Measurements from ENCODE around the gene CCL5. TPM values are rescaled to one million over a fixed set of nuclear protein-coding genes. Genes with fewer than 3 reads are reported as not detected.

Gene CCL5
- total and polyA plus RNA-seq, 10 of the 15 experiments (the other 5 are each of a cell fraction or from before 2014, with no cell fraction given), result 45.7 to 186 (median 90.8) TPM

DNA sequence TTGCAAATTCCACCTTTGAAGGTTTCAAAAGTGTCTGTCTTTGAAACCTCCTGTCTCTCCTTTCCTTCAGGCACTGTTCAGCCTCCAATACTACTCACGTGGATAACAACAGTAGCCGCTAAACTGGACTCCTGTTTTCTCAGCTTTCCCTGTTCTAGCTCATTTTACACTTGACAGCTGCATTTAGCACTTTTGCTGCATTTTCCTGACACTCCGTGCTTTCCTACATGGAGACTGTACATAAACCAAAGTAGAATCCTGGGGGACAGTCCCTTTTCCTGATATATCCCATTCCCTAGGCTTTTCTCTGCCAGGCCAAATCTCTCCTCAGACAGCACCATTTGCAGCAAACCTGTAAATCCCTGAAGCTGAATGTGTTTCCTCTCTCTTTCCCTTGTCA is 3.6 kb downstream of the CCL5 start:
- no TSS peak for BruUV-seq (replicated peaks)
- Histone ChIP-seq H3K4me1 (ENCODE audit: control insufficient read depth, insufficient read depth, low read length) (peaks cover 28% of the 10 kb centered on the region), H3K4me2 (ENCODE audit: control insufficient read depth, insufficient read depth) (no peak overlapping the region), H3K36me3 (ENCODE audit: control insufficient read depth in 2 of 2, insufficient read depth in 2 of 2, low read length in 1 of 2) (no peaks in the 10 kb centered on the region), H3K27me3 (replicated peaks in 1 of 2; ENCODE audit: control insufficient read depth in 2 of 2, insufficient read depth in 2 of 2, low read length in 1 of 2) (no peaks in the 10 kb centered on the region), H4K20me1 (ENCODE audit: control insufficient read depth, insufficient read depth) (no peaks in the 10 kb centered on the region), H3K27ac (ENCODE audit: control insufficient read depth, insufficient read depth) (no peak overlapping the region), H3K9me3 (replicated peaks; ENCODE audit: control insufficient read depth, insufficient read depth, low read length) (no peaks in the 10 kb centered on the region), H3K9ac (ENCODE audit: control insufficient read depth, insufficient read depth, low read length) (no peak overlapping the region), H3K79me2 (ENCODE audit: control insufficient read depth, insufficient read depth, low read length) (no peaks in the 10 kb centered on the region), H2AFZ (ENCODE audit: control insufficient read depth, low read depth, low read length) (no peak overlapping the region), H3K4me3 (no peak overlapping the region)
- in situ Hi-C loops (cut with MboI) (no loop called here), intact Hi-C loops (cut with micrococcal nuclease; ENCODE audit: unreplicated experiment) (no loop called here)
- ChIA-PET CTCF (interaction anchor here (0.7 to 2.5 kb wide), 15 partner anchors 13 to 273 kb away, joined by 3 to 11 read pairs (median 4); partner anchors contain the start of gene TAF15), RAD21 (ENCODE audit: unreplicated experiment) (interaction anchor here (0.8 to 7.0 kb wide), 6 partner anchors 16 to 66 kb away, joined by 3 to 125 read pairs (median 4); no protein-coding TSS in a partner anchor), POLR2A (interaction anchor here (0.8 to 3.4 kb wide), 9 partner anchors 8 to 612 kb away, joined by 3 to 33 read pairs (median 4); partner anchors contain the start of genes HEATR9 and RDM1), SMC1A (ENCODE audit: uncharacterized antibody, unreplicated experiment) (interaction anchor here (0.7 to 14.1 kb wide), 19 partner anchors 11 to 256 kb away, joined by 3 to 155 read pairs (median 3); no protein-coding TSS in a partner anchor)
- no peak for TF ChIP-seq SMAD5 (IDR thresholded peaks at IDR 0.05; ENCODE audit: low read depth)
- 97% methylated on average over 3 of the region's 3 CpGs for WGBS (ENCODE audit: insufficient coverage, insufficient replicate concordance, low lambda C conversion rate, missing lambda C conversion rate)
- DNase-seq (ENCODE audit: low read depth, low spot score) (no peak), ATAC-seq (no peak), FAIRE-seq (no peak)

- 73% methylated on average over 3 of the region's 3 CpGs for WGBS (ENCODE audit: insufficient coverage, insufficient replicate concordance, low lambda C conversion rate, missing lambda C conversion rate)
- no peak overlapping the region for H3K4me3 ChIP-seq
- RAD21 ChIA-PET (ENCODE audit: unreplicated experiment), result interaction anchor here (1.0 to 7.0 kb wide), 5 partner anchors 17 to 31 kb away, joined by 3 to 125 read pairs (median 5); no protein-coding TSS in a partner anchor
- 0 out of 2 replicates have a peak, but pooled peaks have one; percentile 21 for TF ChIP-seq NR2F1 (conservative IDR thresholded peaks at IDR 0.05)
- TF ChIP-seq, protein P1, sequence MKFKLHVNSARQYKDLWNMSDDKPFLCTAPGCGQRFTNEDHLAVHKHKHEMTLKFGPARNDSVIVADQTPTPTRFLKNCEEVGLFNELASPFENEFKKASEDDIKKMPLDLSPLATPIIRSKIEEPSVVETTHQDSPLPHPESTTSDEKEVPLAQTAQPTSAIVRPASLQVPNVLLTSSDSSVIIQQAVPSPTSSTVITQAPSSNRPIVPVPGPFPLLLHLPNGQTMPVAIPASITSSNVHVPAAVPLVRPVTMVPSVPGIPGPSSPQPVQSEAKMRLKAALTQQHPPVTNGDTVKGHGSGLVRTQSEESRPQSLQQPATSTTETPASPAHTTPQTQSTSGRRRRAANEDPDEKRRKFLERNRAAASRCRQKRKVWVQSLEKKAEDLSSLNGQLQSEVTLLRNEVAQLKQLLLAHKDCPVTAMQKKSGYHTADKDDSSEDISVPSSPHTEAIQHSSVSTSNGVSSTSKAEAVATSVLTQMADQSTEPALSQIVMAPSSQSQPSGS (IDR thresholded peaks at IDR 0.05; ENCODE audit: low read length), result no peak
- no peak for TF ChIP-seq MTA2 (IDR thresholded peaks at IDR 0.05; ENCODE audit: low read depth)
- TF ChIP-seq, protein P2, sequence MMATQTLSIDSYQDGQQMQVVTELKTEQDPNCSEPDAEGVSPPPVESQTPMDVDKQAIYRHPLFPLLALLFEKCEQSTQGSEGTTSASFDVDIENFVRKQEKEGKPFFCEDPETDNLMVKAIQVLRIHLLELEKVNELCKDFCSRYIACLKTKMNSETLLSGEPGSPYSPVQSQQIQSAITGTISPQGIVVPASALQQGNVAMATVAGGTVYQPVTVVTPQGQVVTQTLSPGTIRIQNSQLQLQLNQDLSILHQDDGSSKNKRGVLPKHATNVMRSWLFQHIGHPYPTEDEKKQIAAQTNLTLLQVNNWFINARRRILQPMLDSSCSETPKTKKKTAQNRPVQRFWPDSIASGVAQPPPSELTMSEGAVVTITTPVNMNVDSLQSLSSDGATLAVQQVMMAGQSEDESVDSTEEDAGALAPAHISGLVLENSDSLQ (IDR thresholded peaks at IDR 0.05), result no peak
- TF ChIP-seq SPI1 (IDR thresholded peaks at IDR 0.05; ENCODE audit: borderline replicate concordance, insufficient read depth, low read depth, low read length), result peak; percentile 49; the same call in 1 of the 2 replicates
- TF ChIP-seq IKZF2 (IDR thresholded peaks at IDR 0.05), result no peak
- no peak for TF ChIP-seq POU2F2 (IDR thresholded peaks at IDR 0.05; ENCODE audit: borderline replicate concordance, low read depth, low read length)
- TF ChIP-seq RCOR1 (conservative IDR thresholded peaks at IDR 0.05; ENCODE audit: low read depth, low read length), result no peak
- TF ChIP-seq ZNF24 (IDR thresholded peaks at IDR 0.05), result peak; percentile 90
- no peak for TF ChIP-seq YY1 (IDR thresholded peaks at IDR 0.05; ENCODE audit: low read depth, low read length)
- TF ChIP-seq WRNIP1 (IDR thresholded peaks at IDR 0.05; ENCODE audit: borderline replicate concordance, low read depth, low read length), result no peak
- TF ChIP-seq DPF2 (IDR thresholded peaks at IDR 0.05), result 0 out of 2 replicates have a peak, but pooled peaks have one; percentile 12
- TF ChIP-seq MLLT1 (IDR thresholded peaks at IDR 0.05), result peak; percentile 45; the same call in 1 of the 2 replicates
Observed at GRCh38 chr17:35875800-35876139, 4.4 kb downstream of the CCL5 start.

More at GRCh38 chr17:35875800-35876139, 4.4 kb downstream of the CCL5 start:
- peak overlapping the region; percentile 53 for H2AFZ ChIP-seq (ENCODE audit: control insufficient read depth, low read depth, low read length)
- H3K27me3 ChIP-seq (replicated peaks in 1 of 2; ENCODE audit: control insufficient read depth in 2 of 2, insufficient read depth in 2 of 2, low read length in 1 of 2), result no peaks in the 10 kb centered on the region
- no peak overlapping the region for H3K4me2 ChIP-seq (ENCODE audit: control insufficient read depth, insufficient read depth)
- BruUV-seq (replicated peaks), result no TSS peak
- peak overlapping the region; percentile 34; the same call in 1 of the 2 replicates for H3K27ac ChIP-seq (ENCODE audit: control insufficient read depth, insufficient read depth)
- ChIA-PET SMC1A (ENCODE audit: uncharacterized antibody, unreplicated experiment) (interaction anchor here (0.9 to 14.1 kb wide), 15 partner anchors 10 to 207 kb away, joined by 3 to 155 read pairs (median 5); no protein-coding TSS in a partner anchor), CTCF (interaction anchor here (0.7 to 2.5 kb wide), 14 partner anchors 14 to 274 kb away, joined by 3 to 11 read pairs (median 4); partner anchors contain the start of gene TAF15), POLR2A (interaction anchor here (0.8 to 3.4 kb wide), 8 partner anchors 12 to 612 kb away, joined by 3 to 33 read pairs (median 4); partner anchors contain the start of gene RDM1)
- no peaks in the 10 kb centered on the region for H3K79me2 ChIP-seq (ENCODE audit: control insufficient read depth, insufficient read depth, low read length)
- in situ Hi-C loops (cut with MboI), result no loop called here
- no peak for DNase-seq (ENCODE audit: low read depth, low spot score)
- no peak for FAIRE-seq
- no peaks in the 10 kb centered on the region for H3K9me3 ChIP-seq (replicated peaks; ENCODE audit: control insufficient read depth, insufficient read depth, low read length)
- peaks cover 27% of the 10 kb centered on the region for H3K4me1 ChIP-seq (ENCODE audit: control insufficient read depth, insufficient read depth, low read length)
- H3K36me3 ChIP-seq (ENCODE audit: control insufficient read depth in 2 of 2, insufficient read depth in 2 of 2, low read length in 1 of 2), result no peaks in the 10 kb centered on the region
- no peak overlapping the region for H3K9ac ChIP-seq (ENCODE audit: control insufficient read depth, insufficient read depth, low read length)
- ATAC-seq, result no peak; the same call in 1 of the 3 replicates
- intact Hi-C loops (cut with micrococcal nuclease; ENCODE audit: unreplicated experiment), result no loop called here
- H4K20me1 ChIP-seq (ENCODE audit: control insufficient read depth, insufficient read depth), result no peaks in the 10 kb centered on the region

All from GM12878 (cell line).